Measurements from ENCODE around the gene CAMTA1. TPM values are rescaled to one million over a fixed set of nuclear protein-coding genes. Genes with fewer than 3 reads are reported as not detected.
A peak's percentile ranks its signal among the peaks of the same experiment; 100 is the strongest.

The CAMTA1 gene
- polyA plus RNA-seq, 1 donor (not counting 4 experiments of a cell fraction or from before 2014, with no cell fraction given): 51.4 TPM

GRCh38 chr1:6860401-6860800 lies 75.1 kb downstream of the CAMTA1 start:
- dilution Hi-C loops (cut with MboI; ENCODE audit: extremely low pct_ligation_motif_present, low sequenced_read_pairs): no loop called here
- no peak for DNase-seq (ENCODE audit: low read depth, low spot score)
- TF ChIP-seq CTCF (optimal IDR thresholded peaks at IDR 0.05 in 1 of 3, IDR thresholded peaks at IDR 0.05 in 1 of 3, conservative IDR thresholded peaks at IDR 0.05 in 1 of 3; ENCODE audit: extremely low read depth in 1 of 3, insufficient read depth in 2 of 3, low read length in 3 of 3) (no peak), EZH2 (IDR thresholded peaks at IDR 0.05; ENCODE audit: low read length) (no peak)

GRCh38 chr1:6861075-6861724 lies 75.9 kb downstream of the CAMTA1 start:
- Histone ChIP-seq H3K9me1 (ENCODE audit: control insufficient read depth, extremely low read depth, insufficient read depth, low read length) (no peaks in the 10 kb centered on the region), H3K9ac (ENCODE audit: control insufficient read depth, extremely low read depth, insufficient read depth, low read length) (no peak overlapping the region), H3K4me3 (ENCODE audit: control insufficient read depth in 2 of 3, extremely low read depth in 1 of 3, insufficient read depth in 2 of 3, low read depth in 1 of 3, low read length in 3 of 3) (no peak overlapping the region), H4K20me1 (ENCODE audit: control insufficient read depth, extremely low read depth, insufficient read depth, low read length) (no peaks in the 10 kb centered on the region), H3K4me1 (ENCODE audit: control insufficient read depth, extremely low read depth, insufficient read depth, low read length) (peaks cover 29% of the 10 kb centered on the region), H3K9me3 (ENCODE audit: control insufficient read depth, low read depth, low read length) (no peaks in the 10 kb centered on the region), H3K79me2 (ENCODE audit: control insufficient read depth, insufficient read depth, low read length) (peaks cover 8% of the 10 kb centered on the region), H3K27me3 (ENCODE audit: control insufficient read depth, extremely low read depth, insufficient read depth, low read length) (no peaks in the 10 kb centered on the region), H3K4me2 (ENCODE audit: control insufficient read depth, extremely low read depth, insufficient read depth, low read depth, low read length) (no peak overlapping the region), H3K27ac (ENCODE audit: control insufficient read depth, insufficient read depth, low read length) (no peak overlapping the region), H3K36me3 (ENCODE audit: control insufficient read depth in 2 of 2, extremely low read depth in 1 of 2, insufficient read depth in 2 of 2, low read length in 2 of 2) (peaks cover 0 to 1% of the 10 kb centered on the region in 2 experiments), H2AFZ (ENCODE audit: control insufficient read depth, low read length) (no peak overlapping the region)
- TF ChIP-seq CTCF (optimal IDR thresholded peaks at IDR 0.05 in 1 of 3, IDR thresholded peaks at IDR 0.05 in 1 of 3, conservative IDR thresholded peaks at IDR 0.05 in 1 of 3; ENCODE audit: extremely low read depth in 1 of 3, insufficient read depth in 2 of 3, low read length in 3 of 3) (no peak), EZH2 (IDR thresholded peaks at IDR 0.05; ENCODE audit: low read length) (no peak)
- FAIRE-seq (no peak), DNase-seq (ENCODE audit: low read depth, low spot score) (no peak)
- dilution Hi-C loops (cut with MboI; ENCODE audit: extremely low pct_ligation_motif_present, low sequenced_read_pairs): no loop called here

More at GRCh38 chr1:6860401-6860800, 75.1 kb downstream of the CAMTA1 start:
- FAIRE-seq: no peak
- no peaks in the 10 kb centered on the region for H3K9me1 ChIP-seq (ENCODE audit: control insufficient read depth, extremely low read depth, insufficient read depth, low read length)
- peaks cover 8% of the 10 kb centered on the region for H3K79me2 ChIP-seq (ENCODE audit: control insufficient read depth, insufficient read depth, low read length)
- H3K27me3 ChIP-seq (ENCODE audit: control insufficient read depth, extremely low read depth, insufficient read depth, low read length): no peaks in the 10 kb centered on the region
- no peak overlapping the region for H3K9ac ChIP-seq (ENCODE audit: control insufficient read depth, extremely low read depth, insufficient read depth, low read length)
- H3K9me3 ChIP-seq (ENCODE audit: control insufficient read depth, low read depth, low read length): no peaks in the 10 kb centered on the region
- peaks cover 29% of the 10 kb centered on the region for H3K4me1 ChIP-seq (ENCODE audit: control insufficient read depth, extremely low read depth, insufficient read depth, low read length)
- no peaks in the 10 kb centered on the region for H4K20me1 ChIP-seq (ENCODE audit: control insufficient read depth, extremely low read depth, insufficient read depth, low read length)
- peak overlapping the region; percentile 46 for H3K27ac ChIP-seq (ENCODE audit: control insufficient read depth, insufficient read depth, low read length)
- peaks cover 0 to 1% of the 10 kb centered on the region in 2 experiments for H3K36me3 ChIP-seq (ENCODE audit: control insufficient read depth in 2 of 2, extremely low read depth in 1 of 2, insufficient read depth in 2 of 2, low read length in 2 of 2)
- H3K4me3 ChIP-seq (ENCODE audit: control insufficient read depth in 2 of 3, extremely low read depth in 1 of 3, insufficient read depth in 2 of 3, low read depth in 1 of 3, low read length in 3 of 3): no peak overlapping the region
- no peak overlapping the region for H3K4me2 ChIP-seq (ENCODE audit: control insufficient read depth, extremely low read depth, insufficient read depth, low read depth, low read length)
- no peak overlapping the region for H2AFZ ChIP-seq (ENCODE audit: control insufficient read depth, low read length)

Data from keratinocyte (primary cell).